ENCODE results near the gene KANSL1L.

- TF ChIP-seq CTCF (IDR thresholded peaks at IDR 0.05) (no peak), EP300 (IDR thresholded peaks at IDR 0.05) (no peak), POLR2A (IDR thresholded peaks at IDR 0.05; ENCODE audit: low read depth) (no peak)
Measured at GRCh38 chr2:209973328-209973727, 197.9 kb downstream of the KANSL1L start.
